GDM1 (cell line): ENCODE measurements around the gene LAPTM5.

ENCODE experiments used
- DNase-seq: peaks from one replicate; lab custom pipeline; 2025; lab: John Stamatoyannopoulos, UW

Gene LAPTM5

DNA sequence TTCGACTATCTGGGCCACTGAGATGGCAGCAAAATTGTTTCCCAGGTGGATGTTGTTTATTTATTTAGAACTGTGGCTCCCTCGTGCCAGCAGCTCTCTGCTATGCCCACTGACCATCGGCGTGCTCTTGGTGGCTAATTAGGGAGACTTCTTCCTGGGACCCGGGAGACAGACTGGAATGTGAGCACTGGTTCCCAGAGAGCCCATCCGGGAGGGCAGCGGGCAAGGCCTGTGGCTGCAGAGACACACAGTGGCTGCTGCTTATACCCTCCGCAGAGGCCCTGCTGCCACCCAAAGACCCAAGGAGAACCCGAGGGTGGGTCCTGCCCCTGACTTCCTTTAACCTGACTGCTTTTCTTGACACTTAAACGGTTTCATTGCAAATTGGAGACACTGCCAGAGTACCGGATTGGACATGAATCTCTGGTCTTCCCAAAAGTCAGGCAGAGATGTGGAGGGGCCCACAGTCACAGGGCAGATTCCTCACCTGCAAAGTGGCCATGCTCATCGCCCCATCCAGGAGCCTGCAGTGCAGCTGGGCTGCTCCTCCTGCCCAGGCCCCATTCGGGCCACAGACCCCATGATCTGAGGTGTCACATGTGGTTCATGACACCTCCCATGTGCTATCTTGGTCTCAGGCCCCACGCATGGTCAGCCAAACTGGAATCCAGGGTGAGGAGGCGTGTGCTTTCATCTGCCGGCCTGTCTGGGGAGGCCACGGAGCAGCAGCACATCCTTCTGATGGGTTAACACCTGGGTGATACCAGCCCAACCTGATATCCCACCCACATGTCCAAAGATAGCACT lies 28.5 kb downstream of the LAPTM5 start:
- no peak for DNase-seq

DNA sequence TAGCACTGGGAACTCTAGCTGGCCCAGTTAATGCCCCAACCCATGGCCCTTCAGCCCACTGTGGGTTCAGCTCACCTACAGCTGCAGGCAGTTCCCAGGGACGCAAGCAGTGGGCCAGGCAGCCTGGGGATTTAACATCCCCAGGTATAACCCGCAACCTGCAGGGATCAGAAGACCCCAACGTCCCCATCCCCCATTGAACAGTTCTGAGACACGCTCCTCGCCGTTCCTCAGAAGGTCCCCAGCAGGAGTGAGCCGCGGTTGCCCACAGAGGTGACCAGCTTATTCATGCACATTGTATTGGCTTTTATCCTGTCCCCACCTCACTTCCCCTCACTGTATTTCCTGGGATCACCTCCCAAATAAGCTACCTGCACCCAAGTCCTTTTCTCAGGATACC lies 29.2 kb downstream of the LAPTM5 start:
- no peak for DNase-seq

DNA sequence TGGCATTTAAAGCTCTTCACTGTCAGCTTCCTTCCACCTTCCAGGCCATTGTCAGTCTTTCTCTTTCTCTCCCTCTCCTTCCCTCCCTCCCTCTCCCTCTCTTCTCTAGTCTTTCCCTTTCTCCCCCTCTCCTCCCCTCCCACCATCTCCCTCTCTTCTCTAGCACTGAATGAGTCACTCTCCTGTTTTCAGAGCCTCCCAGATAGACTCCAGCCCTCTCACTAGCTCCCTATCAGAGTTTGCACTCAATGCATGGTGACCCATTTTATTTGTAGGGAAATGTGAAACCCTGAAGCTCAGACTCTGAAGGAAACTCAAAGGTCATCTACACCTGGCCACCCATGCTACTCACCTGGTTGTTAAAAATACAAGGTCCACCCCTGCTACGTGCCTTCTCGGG lies 29.8 kb downstream of the LAPTM5 start:
- DNase-seq: no peak

DNA sequence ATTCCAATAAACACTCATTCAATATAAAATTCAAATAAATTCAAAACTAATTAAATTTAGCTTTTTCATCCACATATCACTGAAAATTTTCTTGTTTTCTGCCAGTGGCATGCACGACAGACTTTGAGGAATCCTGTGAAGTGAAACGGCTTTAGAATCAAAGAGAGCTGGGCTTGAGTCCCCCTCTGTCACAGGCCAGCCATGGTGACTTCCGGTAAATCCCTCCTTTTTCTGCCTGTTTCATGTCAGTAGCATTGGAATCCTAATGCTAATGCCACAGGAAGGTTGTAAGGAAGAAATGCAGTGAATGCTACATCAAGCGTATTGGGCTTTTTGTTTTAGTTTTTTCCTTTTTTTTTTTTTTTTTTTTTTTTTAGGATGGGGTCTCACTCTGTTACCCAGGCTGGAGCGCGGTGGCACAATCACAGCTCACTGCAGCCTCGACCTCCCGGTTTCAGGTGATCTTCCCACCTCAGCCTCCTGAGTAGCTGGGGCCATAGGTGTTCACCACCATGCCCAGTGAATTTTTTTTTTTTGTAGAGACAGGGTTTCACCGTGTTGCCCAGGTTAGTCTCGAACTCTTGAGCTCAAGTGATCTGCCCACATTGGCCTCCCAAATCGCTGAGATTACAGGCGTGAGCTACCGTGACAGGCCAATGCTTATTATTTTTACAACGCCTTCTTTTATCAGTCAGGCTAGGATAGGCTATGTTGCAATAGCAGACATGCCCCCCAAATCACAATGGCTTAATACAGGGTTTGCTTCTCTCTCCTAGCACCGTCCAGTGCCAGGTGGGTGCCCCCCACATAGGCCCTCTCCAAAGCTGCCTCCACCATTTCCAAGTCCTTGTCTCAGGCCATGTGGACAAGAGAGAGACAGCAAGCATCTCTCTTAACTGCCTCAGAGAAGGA lies 30.5 kb downstream of the LAPTM5 start:
- DNase-seq: no peak

DNA sequence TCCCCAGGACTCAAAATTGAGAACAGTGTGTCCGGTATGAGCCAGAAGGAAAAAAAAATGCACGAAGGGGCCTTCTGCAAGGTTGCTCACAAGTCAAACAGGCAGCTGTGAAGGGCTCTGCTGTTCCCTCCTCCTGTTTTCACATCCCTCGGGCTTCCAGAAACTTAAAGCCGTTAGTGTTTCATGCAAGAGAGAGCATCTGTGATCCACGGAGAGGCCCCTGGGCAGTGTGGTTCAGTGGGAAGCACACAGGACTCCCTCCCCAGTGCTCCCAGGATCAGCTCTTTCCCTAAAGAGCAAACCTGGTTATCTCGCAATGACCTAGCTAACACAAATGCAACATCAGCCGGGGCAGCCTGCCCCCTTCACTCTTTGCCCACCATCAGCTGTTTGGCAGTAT lies 31.3 kb downstream of the LAPTM5 start:
- DNase-seq: no peak

DNA sequence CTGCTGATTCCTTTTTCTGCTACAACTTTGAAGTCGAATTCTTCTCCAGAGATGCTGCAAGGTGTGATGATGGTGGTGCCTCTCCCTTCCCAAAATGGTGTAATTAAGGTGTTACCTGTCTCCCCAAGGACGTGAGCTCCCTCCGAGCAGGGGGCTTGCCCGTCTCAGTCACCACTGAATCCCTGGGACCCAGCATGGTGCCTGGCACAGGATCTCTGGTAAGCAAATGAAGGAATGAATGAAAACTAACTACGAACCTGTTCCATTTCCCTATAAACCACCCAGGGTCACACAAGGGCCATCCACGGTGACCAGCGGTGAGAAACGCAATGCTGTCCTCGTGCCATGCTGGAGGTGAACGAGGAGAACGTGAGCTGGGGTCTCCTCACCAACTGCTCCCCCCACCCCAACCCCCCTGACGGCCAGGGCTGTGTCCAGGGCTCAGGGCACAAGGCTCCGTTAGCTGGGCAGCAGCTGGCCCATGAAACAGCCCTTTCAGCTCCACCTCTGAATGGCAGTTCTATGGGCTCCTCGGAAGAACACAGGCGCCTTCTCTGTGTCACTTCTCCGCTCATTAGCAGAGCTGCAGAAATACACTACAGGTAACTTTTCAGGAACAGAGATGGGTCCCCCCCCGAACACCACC lies 32.0 kb downstream of the LAPTM5 start:
- no peak for DNase-seq

DNA sequence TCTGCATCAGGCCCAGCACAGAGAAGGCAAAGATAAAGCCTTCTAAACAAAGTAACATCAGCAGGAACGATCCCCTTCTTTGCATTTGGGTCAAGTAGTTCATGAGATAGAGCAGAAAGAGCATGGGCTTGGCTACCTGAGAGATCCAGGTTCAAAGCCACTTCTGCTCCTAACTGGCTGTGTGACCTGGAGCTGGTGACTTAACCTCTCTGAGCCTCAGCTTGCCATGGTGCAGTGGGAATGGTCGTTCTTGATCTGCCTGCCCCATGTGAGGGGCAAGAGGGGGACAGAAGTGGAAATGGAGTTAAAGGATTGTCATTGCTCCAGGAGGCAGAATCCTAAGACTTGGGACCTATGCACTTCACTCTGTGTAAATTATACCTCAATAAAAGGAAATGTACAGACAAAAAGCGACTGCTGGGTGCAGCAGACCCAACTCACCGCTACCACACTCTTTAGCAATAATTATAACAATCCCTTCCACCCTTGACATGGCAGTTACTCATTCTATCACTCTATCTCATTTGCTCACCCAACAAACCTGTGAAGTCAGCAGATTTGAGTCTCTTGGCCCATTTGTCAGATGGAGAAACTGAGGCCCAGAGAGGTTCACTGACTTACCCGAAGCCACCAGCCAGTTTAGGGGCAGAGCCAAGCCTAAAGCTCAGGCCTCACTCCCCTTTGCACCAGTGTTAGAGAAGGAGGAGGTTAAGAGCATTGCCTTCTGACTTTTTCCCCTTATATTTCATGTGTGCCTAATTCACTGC lies 32.7 kb downstream of the LAPTM5 start:
- DNase-seq: no peak

DNA sequence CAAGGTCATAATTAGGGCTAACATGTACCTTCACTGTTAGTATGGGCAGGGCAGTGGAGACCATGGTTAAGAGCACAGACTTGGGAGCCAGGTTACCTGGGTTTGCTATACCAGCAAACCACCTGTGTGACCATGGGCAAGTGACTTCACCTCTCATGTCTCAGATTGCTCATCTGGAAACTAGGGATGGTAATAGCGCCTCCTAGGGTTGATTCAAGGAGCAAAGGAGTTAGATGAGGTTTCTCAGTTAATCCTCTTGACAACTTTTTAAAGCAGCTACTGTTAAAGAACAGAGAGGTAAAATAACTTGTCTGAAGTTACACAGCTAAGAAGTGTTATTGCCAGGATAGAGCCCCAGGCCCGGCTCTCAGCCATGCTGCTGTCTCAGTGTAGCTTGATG lies 33.4 kb downstream of the LAPTM5 start:
- DNase-seq: no peak

DNA sequence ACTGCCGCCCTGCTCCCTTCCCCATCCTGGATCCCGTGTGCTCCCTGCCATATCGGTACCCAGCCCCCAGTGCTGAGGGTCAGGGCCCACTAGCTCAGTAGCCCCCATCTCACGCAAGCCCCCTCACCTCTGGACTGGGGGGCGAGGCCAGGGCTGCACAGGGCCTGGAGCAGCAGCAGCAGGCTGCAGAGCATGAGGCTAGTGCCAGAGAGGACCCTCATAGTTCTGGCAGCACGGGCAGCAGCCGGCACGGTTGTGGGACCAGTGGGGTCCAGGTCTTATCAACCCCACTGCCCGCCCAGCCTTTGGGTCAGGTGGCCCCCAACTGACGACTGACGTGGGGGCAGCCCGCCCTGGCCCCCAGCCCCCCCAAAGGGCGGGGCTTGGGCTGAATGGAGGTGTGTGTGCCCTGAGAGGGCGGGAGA lies 34.2 kb downstream of the LAPTM5 start, which contains the start of gene MATN1:
Gene MATN1, minus strand, starts transcription at position 255 of the 425 bp plus-strand sequence. Its CDS starts 34 bp downstream, at position 221.
- no peak for DNase-seq

DNA sequence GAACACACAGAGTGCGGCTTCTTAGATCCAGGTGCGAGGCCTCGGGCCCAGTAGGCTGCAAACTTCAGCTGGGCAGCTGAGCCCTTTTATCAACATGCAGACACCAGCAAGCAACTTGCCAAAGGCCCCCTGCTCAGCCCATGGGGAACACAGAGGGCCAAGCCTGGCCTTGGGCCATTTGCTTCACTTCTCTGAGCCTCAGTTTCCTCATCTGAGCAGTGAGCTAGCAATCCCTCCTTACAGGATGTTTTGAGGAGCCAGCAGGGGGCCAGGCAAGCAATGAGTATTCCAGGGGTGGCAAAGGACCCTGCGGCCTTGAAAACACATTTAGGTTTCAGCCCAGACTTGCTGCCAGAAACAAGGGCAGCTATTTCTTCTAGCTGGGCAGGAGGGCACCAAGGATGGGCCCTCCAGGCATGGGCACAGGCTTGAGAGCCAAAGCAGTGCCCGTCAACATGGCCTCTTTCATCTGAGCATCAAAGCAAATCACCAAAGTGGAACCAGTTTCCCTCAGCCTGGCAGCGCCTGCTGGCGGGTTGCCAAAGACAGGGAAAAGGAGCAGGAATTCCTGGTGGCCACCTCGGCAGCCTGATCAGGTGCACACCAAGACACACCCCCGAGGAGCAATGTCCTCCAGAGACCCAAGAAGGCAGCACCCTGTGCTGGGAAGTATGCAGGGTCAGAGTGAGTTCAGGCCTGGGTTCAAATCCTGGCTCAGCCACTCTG lies 35.6 kb downstream of the LAPTM5 start:
- DNase-seq: no peak

DNA sequence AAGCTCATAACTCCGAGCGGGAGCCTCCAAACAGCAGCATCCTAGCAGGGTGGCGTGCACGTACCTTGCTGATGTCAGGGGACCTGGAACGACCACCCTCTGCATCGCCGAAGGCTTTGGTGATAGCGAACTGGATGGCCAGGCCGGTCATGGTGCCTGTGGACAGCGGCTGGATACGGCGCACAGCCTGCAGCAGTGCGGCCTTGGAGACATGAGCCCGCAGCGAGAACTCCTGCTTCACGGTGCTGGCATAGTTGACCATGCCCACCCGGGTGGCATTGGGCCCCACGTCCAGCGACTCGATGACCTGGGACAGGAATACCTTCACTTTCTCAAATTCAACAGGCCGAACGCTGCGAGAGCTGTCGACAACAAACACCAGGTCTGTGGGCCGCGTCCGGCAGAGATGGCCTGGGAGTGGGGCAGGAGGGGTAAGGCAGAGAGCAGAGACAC lies 36.2 kb downstream of the LAPTM5 start:
- no peak for DNase-seq

DNA sequence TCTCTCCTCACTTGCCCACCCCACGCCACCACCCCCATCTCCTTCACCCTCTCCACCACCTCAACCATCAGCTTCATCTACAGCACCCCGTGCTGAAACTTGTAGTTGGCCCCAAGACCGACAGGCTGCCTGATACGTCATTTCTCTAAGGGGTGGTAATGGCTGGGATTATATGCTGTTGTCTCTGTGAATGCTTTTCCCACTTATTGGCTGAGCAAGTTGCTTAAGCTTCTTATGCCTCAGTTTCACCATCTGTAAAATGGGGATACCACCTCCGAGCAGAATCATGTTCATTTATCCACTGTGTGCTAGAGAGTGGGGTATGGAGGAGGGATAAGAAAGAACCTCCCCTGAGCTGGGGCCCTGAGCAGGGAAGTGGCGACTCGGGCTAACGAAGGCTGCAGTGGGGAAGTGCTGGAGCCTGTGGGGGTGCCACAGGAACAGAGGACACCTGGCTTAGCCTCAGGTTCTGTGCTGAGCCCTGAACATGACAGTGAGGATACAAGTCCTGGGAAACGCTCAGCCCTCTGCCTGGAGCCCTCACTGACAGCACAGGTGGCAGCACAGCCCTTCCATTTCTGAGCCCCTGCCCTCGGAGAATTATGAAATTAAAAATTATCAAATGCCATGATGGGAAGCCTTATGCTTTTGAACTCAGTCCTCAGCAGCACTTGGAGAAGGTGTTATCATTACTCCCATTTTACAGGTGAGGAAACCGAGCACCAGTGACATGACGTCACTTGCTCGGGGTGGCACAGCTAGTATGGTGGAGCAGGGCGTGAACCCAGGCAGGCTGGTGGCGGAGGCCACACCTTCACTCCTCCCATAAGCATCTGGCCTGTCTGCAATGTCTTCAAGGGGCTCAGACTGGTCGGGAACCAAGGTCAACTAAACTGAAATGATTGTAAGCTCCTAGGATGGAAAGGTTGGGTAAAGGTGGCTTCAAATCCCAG lies 37.0 kb downstream of the LAPTM5 start:
- DNase-seq: no peak

DNA sequence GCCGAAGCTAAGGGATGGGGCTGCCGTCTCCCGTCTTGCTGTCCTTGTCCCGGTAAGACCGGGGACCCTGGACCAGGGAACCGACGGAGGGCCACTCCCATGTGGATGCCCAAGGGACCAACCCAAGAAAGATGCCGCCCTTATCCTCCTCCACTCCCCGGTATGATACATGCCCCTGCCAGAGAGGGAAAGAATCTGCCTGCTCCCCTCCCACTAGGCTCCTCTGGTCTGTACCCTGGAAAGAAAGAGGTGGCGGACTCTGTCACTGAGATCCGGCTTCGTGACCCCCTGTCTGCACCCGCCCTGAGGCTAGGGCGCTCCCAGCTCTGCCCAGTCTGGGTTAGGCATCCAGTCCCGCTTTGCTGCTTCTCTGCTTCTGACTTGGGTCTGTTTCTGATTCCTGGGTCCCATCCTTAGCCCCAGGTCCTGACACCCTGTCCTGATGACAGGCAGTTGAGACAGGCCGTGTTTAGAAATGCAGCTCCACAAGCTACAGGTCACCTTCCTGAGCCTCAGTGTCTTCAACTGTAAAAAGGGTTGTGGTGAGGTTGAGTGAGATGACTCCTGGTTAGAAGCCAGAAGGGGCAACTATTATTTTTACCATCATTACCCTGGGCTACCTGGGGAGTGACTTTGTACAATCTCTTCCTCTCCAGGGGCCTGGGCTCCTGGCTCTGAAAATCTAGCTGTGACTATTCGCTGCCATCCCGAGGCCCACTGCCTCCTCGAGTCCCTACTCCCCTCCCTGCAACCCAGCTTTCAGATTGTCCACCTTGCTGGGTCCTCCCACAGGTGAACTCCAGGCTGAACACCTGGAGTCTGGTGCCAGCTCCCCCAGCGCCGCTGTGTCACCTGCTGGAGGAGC lies 37.9 kb downstream of the LAPTM5 start:
- no peak for DNase-seq

DNA sequence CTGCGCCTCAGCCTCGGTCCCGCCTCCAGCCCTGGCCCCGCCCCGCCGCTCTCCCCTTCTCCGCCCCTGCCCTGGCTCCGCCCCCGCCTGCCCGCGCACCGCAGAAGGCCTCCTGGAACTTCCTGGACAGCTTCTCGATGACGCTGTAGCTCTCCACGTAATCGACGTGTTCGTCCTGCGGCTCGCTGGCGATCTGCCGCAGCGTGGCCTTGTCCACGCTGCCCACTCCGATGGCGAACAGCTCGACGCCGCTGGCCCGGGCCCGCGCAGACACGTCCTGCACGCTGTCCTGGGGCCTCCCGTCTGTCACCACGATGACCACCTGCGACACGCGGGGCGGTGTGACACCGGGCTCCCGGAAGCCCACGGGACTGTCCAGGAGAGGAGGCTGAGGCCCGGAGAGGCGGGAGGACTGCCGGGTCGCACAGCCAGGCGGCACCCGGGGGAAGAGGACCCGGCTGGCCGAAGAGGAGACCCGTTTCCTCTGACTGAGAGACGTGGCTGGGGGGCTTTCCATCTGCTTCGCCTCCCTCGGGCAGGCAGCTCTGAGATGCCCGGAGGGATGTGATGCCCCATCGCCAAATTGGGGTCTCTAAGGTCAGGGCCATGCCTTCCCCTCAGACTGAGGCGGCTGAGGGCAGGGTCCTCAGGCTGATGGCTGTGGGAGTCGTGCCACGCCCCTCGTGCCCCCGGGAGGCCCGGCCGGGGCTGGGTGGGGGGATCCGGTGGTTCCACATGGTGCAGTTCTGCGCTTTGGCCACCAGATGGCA lies 38.8 kb downstream of the LAPTM5 start:
- DNase-seq: peak; percentile 99

DNA sequence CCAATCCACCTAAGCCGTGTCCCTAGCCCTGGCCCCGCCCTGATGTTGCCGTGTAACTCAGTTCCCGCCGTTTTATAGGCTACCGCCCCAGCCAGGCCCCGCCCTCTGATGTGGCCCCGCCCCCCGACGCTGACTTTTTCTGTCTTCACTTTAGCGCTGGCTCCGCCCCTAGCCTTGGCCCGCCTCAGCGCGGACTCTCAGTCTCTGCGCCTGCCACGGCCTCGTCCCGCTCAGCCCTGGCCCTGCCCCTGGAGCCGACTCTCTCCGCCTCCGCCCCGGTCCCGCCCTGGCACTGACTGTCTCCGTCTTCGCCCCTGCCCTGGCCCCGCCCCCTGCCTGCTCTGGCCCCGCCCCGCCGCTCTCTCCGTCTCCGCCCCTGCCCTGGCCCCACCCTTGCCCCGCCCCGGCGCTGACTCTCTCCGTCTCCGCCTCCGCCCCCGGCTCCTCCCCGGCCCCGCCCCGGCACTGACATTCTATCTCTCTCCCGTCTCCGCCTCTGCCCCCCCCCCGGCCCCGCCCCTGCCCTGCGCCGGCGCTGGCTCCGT lies 39.4 kb downstream of the LAPTM5 start:
- DNase-seq: peak; percentile 99

DNA sequence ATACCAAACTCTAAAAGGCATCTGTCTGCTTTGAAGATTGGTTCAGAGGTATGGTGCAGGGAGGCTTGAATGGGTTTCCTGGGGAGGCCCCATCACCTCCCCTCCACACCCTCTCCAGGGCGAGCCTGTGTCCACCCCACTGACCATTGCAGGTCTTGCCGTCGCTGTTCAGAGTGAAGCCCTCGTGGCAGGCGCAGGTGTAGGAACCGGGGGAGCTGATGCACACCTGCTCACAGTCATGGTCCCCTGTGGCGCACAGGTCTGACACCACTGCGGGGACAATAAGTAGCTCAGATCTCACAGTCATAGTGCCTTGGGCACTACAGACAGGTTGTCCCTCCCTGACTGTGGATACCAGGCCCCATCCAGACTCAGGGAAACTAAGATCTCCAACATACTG lies 40.9 kb downstream of the LAPTM5 start:
- DNase-seq: no peak

DNA sequence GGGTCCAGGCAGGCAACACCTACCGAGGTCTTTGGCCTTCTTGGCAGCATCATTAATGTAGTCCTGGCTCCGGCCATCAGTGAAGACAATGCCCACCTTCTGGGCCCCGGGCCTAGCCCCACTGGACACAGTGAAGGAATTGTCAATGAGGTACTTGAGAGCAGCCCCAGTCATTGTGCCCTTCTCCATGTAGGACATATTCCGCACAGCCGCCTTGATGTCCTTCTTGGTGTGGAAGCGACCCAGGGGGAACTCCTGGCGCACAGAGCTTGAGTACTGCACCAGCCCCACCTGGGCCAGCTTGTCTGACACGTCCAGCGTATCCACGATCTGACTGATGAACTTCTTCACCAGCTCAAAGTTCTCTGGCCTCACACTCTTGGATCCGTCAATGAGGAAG lies 41.7 kb downstream of the LAPTM5 start:
- DNase-seq: no peak

DNA sequence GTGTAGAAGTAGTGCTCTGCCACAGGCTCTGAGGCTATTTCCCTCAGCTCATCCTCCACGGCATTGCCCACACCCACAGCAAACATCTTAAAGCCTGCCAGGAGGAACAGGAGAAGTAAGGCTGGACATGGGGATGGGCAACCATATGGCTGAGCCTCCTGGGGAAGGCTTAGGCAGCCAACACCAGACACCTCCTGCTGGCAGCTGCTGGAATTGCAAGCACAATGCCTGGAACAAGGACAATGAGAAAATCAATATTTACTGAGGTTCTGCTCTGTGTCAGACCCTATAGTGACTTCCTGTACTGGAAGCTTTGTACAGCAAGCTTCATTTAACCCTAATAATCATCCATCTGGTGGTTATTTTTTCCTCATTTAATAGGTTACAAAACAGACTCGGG lies 42.4 kb downstream of the LAPTM5 start:
- no peak for DNase-seq
